Measurements from ENCODE around the gene NTM.
"Not testable (repeated sequence)": the region's sequence is repeated elsewhere in the genome, so short reads cannot be mapped to it uniquely, and the experiment has no call there.

The NTM gene

GRCh38 chr11:132056689-132057088 lies 686.3 kb downstream of the NTM start:
- no peak for DNase-seq
- no peak overlapping the region for H3K4me3 Mint-ChIP-seq
- no peaks in the 10 kb centered on the region for H3K27me3 Mint-ChIP-seq
- no peaks in the 10 kb centered on the region for H3K36me3 Mint-ChIP-seq
- ATAC-seq (replicated peaks) = peak in 1 of 2 donors; percentile 36
- peaks cover 3 to 4% of the 10 kb centered on the region in 2 donors for H3K9me3 Mint-ChIP-seq
- H3K27ac Mint-ChIP-seq = no peak overlapping the region
- H3K4me1 Mint-ChIP-seq = no peaks in the 10 kb centered on the region

GRCh38 chr11:132057266-132057665 lies 686.9 kb downstream of the NTM start:
- no peaks in the 10 kb centered on the region for H3K4me1 Mint-ChIP-seq
- peaks cover 3 to 4% of the 10 kb centered on the region in 2 donors for H3K9me3 Mint-ChIP-seq
- DNase-seq = no peak
- no peak for ATAC-seq (replicated peaks)
- H3K4me3 Mint-ChIP-seq = no peak overlapping the region
- H3K36me3 Mint-ChIP-seq = no peaks in the 10 kb centered on the region
- no peaks in the 10 kb centered on the region for H3K27me3 Mint-ChIP-seq
- H3K27ac Mint-ChIP-seq = no peak overlapping the region

DNA sequence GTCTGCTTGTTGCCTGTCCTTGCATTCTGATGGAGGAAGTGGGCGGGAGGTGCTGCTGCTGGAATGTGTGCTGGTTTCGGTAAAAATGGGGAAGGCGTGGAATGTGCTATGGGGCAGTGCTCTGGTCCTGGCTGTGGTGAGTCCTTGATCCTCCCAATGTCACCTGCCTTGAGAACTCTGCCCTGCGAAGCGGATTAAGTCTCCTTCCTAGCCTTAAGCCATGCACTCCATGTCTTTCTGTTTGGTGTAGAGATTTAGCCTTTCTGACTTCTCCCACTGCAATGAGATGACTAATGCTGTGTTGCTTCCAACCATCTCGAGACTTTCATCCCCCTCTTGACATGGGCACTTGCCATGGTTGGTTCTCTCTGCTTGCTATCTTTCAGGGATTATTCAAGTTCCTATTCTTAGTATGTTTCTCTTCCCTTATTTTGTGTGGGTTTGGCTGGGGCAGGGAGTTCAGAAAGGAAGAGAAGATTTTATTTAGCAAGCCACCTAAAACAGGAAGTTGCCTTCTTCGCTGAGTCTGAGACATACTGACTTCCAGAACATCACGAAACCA lies 687.9 kb downstream of the NTM start:
- H3K27ac Mint-ChIP-seq = no peak overlapping the region
- H3K9me3 Mint-ChIP-seq = peaks cover 3 to 4% of the 10 kb centered on the region in 2 donors
- H3K36me3 Mint-ChIP-seq = no peaks in the 10 kb centered on the region
- no peaks in the 10 kb centered on the region for H3K4me1 Mint-ChIP-seq
- DNase-seq = no peak
- peak in 1 of 2 donors; percentile 29 for ATAC-seq (replicated peaks)
- H3K4me3 Mint-ChIP-seq = no peak overlapping the region
- no peaks in the 10 kb centered on the region for H3K27me3 Mint-ChIP-seq

DNA sequence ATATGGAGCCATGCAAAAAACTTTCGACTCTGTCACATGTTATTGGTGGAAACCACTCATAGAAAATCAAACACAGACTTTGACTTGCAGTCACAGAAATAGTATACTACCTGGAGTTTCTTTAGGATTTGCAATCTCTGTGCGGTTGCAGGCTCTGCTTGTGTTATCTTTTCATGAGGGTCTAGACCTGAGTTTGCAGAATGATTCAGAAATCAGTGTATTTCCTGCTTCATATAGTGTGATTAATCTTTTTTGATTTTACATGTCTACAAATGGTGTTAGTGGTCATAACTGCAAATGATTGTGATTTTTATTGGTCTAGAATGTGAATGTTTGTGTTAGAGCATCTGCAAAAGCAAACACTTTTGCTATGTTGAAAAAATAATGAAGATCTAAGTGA lies 690.2 kb downstream of the NTM start:
- Mint-ChIP-seq H3K36me3 (no peaks in the 10 kb centered on the region), H3K27ac (no peak overlapping the region), H3K27me3 (no peaks in the 10 kb centered on the region), H3K9me3 (peaks cover 2 to 4% of the 10 kb centered on the region in 2 donors), H3K4me3 (no peak overlapping the region), H3K4me1 (no peaks in the 10 kb centered on the region)
- ATAC-seq (replicated peaks) (no peak), DNase-seq (no peak)

DNA sequence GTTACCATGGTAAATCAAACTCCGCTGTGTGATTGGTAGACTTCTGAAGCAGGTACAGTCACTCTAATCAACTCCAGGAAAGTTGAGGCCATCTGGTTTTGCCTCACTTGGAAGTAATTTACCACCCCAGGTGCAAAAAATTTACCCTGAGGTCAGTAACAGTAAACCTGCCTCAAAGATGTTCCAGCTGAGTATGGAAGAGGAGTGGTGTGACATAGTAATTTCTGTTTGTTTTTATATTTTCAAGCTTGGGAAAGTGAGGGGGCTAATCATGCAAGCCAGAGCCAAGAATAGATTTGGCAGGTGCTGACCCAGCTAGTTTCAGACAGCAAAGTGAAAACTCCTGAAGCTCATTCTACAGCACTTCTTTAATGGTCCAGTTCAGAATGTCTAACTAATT lies 691.6 kb downstream of the NTM start:
- Mint-ChIP-seq H3K4me1 (no peaks in the 10 kb centered on the region), H3K4me3 (no peak overlapping the region), H3K9me3 (peaks cover 5 to 12% of the 10 kb centered on the region in 2 donors), H3K27ac (no peak overlapping the region), H3K36me3 (no peaks in the 10 kb centered on the region), H3K27me3 (no peaks in the 10 kb centered on the region)
- ATAC-seq (replicated peaks) = no peak
- DNase-seq = no peak

GRCh38 chr11:132062541-132062940 lies 692.1 kb downstream of the NTM start:
- no peaks in the 10 kb centered on the region for H3K36me3 Mint-ChIP-seq
- no peak for ATAC-seq (replicated peaks)
- peaks cover 6 to 12% of the 10 kb centered on the region in 2 donors for H3K9me3 Mint-ChIP-seq
- no peak overlapping the region for H3K4me3 Mint-ChIP-seq
- DNase-seq = no peak
- no peak overlapping the region for H3K27ac Mint-ChIP-seq
- H3K4me1 Mint-ChIP-seq = no peaks in the 10 kb centered on the region
- H3K27me3 Mint-ChIP-seq = no peaks in the 10 kb centered on the region

DNA sequence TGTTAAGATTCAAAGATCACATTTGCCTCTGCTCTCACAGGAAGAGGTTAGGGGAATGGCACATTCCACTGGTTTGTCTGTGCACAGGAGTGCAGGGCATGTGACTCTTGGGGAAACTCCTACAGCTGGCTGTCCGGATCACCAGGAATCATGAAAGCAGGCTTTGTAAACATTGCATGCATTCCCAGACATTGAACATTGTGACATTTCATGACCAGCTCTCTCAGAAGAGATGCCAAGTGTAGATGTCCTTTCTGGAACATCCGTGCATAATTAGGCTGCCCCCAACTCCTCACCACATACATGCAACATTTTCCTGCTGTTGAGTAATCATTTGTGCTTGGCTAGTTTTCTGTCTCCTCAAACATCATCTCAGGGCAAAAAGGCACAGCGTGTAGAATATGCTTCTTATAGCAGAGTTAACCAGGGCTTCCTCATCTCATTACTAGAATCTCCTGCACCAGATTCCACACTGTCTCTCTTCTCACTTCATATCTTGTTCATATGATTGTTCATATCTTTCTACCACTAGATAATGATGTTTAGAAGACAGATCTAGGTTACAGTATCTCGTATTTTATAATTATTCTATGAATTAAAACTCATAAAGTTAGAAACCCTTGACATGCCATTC lies 694.7 kb downstream of the NTM start:
- Mint-ChIP-seq H3K36me3 (no peaks in the 10 kb centered on the region), H3K9me3 (peaks cover 4 to 8% of the 10 kb centered on the region in 2 donors), H3K4me3 (no peak overlapping the region), H3K27ac (no peak overlapping the region), H3K4me1 (no peaks in the 10 kb centered on the region), H3K27me3 (no peaks in the 10 kb centered on the region)
- DNase-seq (no peak), ATAC-seq (replicated peaks) (no peak)

DNA sequence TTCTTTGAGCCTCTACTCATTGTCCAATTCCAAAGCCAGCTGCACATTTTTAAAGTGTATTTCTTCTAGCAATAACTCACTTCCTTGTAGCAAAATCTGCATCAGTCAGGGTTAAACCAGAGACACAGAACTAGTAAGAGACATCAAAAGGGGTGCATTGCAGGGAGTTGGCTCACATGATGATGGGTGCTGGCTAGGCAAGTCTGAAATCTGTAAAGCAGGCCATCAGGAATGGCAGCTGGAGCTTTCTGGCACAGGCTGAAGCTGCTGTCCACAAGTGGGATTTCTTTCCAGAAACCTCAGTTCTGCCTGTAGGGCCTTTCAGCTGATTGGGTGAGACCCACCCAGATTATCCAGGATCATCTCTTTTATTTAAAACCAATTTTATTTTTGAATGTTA lies 698.1 kb downstream of the NTM start:
- no peaks in the 10 kb centered on the region for H3K27me3 Mint-ChIP-seq
- peaks cover 7 to 8% of the 10 kb centered on the region in 2 donors for H3K9me3 Mint-ChIP-seq
- H3K4me3 Mint-ChIP-seq = no peak overlapping the region
- no peak overlapping the region for H3K27ac Mint-ChIP-seq
- H3K36me3 Mint-ChIP-seq = no peaks in the 10 kb centered on the region
- ATAC-seq (replicated peaks) (no peak), DNase-seq (no peak)
- H3K4me1 Mint-ChIP-seq = no peaks in the 10 kb centered on the region

DNA sequence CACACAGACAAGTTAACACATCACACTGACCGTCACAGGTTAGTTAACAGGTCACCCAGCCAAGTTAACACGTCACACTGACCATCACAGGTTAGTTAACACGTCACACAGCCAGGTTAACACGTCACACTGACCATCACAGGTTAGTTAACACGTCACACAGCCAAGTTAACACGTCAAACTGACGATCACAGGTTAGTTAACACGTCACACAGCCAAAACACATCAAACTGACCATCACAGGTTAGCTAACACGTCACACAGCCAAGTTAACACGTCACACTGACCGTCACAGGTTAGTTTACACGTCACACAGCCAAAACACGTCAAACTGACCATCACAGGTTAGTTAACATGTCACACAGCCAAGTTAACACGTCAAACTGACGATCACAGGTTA lies 699.2 kb downstream of the NTM start:
- H3K4me3 Mint-ChIP-seq; H3K27me3 Mint-ChIP-seq; ATAC-seq (replicated peaks); H3K4me1 Mint-ChIP-seq; DNase-seq; H3K36me3 Mint-ChIP-seq; H3K9me3 Mint-ChIP-seq; H3K27ac Mint-ChIP-seq: not testable (repeated sequence)

DNA sequence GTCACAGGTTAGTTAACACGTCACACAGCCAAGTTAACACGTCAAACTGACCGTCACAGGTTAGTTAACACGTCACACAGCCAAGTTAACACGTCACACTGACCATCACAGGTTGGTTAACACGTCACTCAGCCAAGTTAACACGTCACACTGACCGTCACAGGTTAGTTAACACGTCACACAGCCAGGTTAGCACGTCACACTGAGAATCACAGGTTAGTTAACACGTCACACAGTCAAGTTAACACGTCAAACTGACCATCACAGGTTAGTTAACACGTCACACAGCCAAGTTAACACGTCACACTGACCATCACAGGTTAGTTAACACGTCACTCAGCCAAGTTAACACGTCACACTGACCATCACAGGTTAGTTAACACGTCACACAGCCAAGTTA lies 700.5 kb downstream of the NTM start:
- H3K27me3 Mint-ChIP-seq; DNase-seq; H3K27ac Mint-ChIP-seq; H3K4me1 Mint-ChIP-seq; H3K4me3 Mint-ChIP-seq; H3K36me3 Mint-ChIP-seq; ATAC-seq (replicated peaks): not testable (repeated sequence)
- peaks cover 8 to 11% of the 10 kb centered on the region in 2 donors for H3K9me3 Mint-ChIP-seq

DNA sequence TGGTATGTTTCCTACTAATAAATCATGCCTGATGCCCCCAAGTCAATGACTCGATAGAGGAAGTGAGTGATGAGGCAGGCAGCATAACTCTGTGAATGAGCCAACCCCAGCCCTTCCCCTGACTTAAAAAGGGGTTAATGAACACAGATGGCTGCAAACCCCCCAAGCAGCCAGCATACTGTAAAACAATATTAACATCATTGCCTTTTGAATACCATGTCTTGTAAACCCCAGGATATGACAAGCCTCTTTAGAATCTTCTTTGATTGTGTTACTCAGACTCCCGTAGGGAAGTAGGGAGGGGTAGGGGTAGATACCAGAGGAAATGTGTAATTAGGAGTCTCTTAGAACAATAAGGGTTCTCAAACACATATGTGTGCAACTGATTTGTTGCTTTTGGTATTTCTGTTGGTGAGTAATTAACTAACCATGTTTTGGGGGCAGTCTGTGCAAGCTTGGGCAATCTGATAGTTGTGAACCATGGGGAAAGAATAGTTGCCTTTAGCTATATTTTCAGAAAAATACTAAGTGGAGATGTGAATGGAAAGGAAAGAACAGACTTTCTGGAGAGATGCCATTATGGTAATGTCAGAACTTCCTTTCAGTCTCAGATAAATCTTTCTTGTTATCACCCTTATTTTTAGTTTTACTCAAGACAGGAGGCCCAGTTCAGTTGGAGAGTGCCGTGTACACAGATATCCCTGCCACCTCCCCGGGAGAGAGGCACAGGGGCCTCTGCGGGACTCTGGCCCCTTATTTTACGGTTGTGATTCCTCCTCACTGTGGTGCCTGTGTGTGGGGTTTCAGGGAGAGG lies 701.8 kb downstream of the NTM start:
- Mint-ChIP-seq H3K27me3 (no peaks in the 10 kb centered on the region), H3K9me3 (peaks cover 3 to 4% of the 10 kb centered on the region in 2 donors), H3K27ac (no peak overlapping the region), H3K4me1 (no peaks in the 10 kb centered on the region), H3K4me3 (no peak overlapping the region), H3K36me3 (no peaks in the 10 kb centered on the region)
- ATAC-seq (replicated peaks) (no peak), DNase-seq (no peak)

- Mint-ChIP-seq H3K27ac (no peak overlapping the region), H3K4me1 (no peaks in the 10 kb centered on the region), H3K9me3 (peaks cover 3 to 4% of the 10 kb centered on the region in 2 donors), H3K27me3 (no peaks in the 10 kb centered on the region), H3K36me3 (no peaks in the 10 kb centered on the region), H3K4me3 (no peak overlapping the region)
- DNase-seq (no peak), ATAC-seq (replicated peaks) (no peak)
Observed at GRCh38 chr11:132072858-132073211, 702.4 kb downstream of the NTM start.

- DNase-seq (no peak), ATAC-seq (replicated peaks) (no peak)
- no peaks in the 10 kb centered on the region for H3K36me3 Mint-ChIP-seq
- H3K27ac Mint-ChIP-seq = no peak overlapping the region
- H3K4me3 Mint-ChIP-seq = no peak overlapping the region
- peaks cover 3 to 6% of the 10 kb centered on the region in 2 donors for H3K9me3 Mint-ChIP-seq
- no peaks in the 10 kb centered on the region for H3K4me1 Mint-ChIP-seq
- H3K27me3 Mint-ChIP-seq = no peaks in the 10 kb centered on the region
Observed at GRCh38 chr11:132073787-132074186, 703.4 kb downstream of the NTM start.

DNA sequence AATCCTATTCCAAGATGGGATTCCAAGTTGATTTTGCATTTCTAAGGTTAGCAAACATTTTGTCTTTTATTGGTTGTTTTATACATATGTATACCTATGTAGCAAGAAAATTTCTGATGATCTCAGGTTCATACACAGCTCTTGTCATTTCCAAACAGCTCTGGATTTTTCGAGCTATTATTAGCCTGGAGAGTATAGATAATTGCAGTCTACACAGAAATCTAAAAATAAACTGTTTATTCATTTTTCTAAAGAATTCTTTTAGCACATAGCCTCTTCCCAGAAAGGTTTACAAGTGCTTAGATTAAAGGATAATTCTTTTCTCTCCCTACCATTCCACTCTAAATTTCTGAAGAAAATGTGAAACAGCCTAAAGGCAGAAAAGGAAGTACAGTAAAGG lies 705.0 kb downstream of the NTM start:
- no peak overlapping the region for H3K4me3 Mint-ChIP-seq
- H3K27me3 Mint-ChIP-seq = no peaks in the 10 kb centered on the region
- no peaks in the 10 kb centered on the region for H3K4me1 Mint-ChIP-seq
- ATAC-seq (replicated peaks) (no peak), DNase-seq (no peak)
- no peaks in the 10 kb centered on the region for H3K36me3 Mint-ChIP-seq
- peaks cover 3 to 6% of the 10 kb centered on the region in 2 donors for H3K9me3 Mint-ChIP-seq
- no peak overlapping the region for H3K27ac Mint-ChIP-seq

DNA sequence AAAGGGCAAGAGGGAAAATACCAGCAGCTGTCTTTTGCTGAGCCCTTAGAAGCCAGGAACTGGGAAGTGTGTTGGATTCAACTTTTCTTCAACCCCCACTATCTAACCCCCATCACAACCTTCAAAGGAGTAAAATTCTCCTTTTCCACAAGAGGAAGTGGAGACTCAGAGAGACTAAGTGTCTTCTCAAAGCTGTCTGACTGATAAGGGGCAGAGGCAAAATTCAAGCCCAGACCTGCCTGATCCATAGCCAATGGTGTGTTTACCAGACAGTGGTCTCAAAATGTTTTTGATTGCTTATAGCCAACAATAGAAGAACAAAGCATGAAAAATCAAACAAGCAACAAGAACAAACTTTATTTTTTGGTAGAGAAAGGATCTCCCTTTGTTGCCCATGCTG lies 707.0 kb downstream of the NTM start:
- ATAC-seq (replicated peaks) (no peak), DNase-seq (no peak)
- Mint-ChIP-seq H3K27ac (no peak overlapping the region), H3K4me1 (no peaks in the 10 kb centered on the region), H3K27me3 (no peaks in the 10 kb centered on the region), H3K9me3 (peaks cover 4 to 12% of the 10 kb centered on the region in 2 donors), H3K36me3 (no peaks in the 10 kb centered on the region), H3K4me3 (no peak overlapping the region)
